Effector memory CD8-positive, alpha-beta T cell (primary cell): ENCODE data around the gene CBFA2T3.

Source experiments
- ATAC-seq: fragments of 150-1000 bp; cut with Tn5 transposase; replicated peaks from 2 replicates; pipeline ENCODE4 v1.10.0; 2021; ENCODE audit warnings: mild to moderate bottlenecking, moderate library complexity
- DNase-seq, 3 experiments: peaks; one replicate each; pipeline ENCODE4 v3.0.0; 2021
- H3K27ac Mint-ChIP-seq, 2 donors: one replicate each; pipeline ENCODE4 v1.8.0; 2022; ENCODE audit warnings: mild to moderate bottlenecking in 2 of 2, mixed read lengths in 2 of 2, moderate library complexity in 2 of 2
- H3K27me3 Mint-ChIP-seq, 2 donors: one replicate each; pipeline ENCODE4 v1.8.0; 2022; ENCODE audit warnings: mixed read lengths in 2 of 2
- H3K36me3 Mint-ChIP-seq: one replicate; pipeline ENCODE4 v1.8.0; 2022; ENCODE audit warnings: mild to moderate bottlenecking, moderate library complexity, mixed read lengths; ENCODE audit not compliant: insufficient read depth
- H3K4me1 Mint-ChIP-seq, 2 donors: one replicate each; pipeline ENCODE4 v1.8.0; 2022; ENCODE audit warnings: low read depth in 2 of 2, mixed read lengths in 2 of 2
- H3K4me3 Mint-ChIP-seq, 2 donors: one replicate each; pipeline ENCODE4 v1.8.0; 2022; ENCODE audit warnings: mild to moderate bottlenecking in 2 of 2, mixed read lengths in 2 of 2, moderate library complexity in 2 of 2
- H3K9me3 Mint-ChIP-seq, 2 donors: one replicate each; pipeline ENCODE4 v1.8.0; 2022; ENCODE audit warnings: mixed read lengths in 2 of 2

The CBFA2T3 gene

DNA sequence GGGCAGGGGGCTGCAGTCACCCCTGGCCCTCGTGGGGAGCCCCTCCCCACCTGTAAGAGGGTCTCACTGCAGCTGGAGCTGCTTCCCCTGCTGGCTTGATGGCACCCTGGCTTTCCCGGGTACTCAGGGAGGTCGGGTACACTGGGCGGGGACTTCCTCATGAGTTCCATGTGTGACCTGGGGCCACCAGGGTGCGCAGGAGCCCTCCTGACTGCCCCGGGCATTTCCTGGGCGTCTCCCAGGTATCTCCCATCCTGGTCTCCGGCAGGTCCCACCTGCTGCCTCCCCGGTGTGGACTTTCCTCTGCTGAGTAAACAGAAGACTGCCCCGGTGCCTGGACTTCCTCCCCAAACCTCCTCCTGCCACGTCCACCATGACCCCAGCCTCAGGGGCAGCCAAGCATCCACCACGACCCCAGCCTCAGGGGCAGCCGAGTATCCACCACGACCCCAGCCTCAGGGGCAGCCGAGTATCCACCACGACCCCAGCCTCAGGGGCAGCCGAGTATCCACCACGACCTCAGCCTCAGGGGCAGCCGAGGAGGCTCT lies 40.9 kb downstream of the CBFA2T3 start:
- peaks cover 3 to 8% of the 10 kb centered on the region in 2 donors for H3K4me1 Mint-ChIP-seq
- no peaks in the 10 kb centered on the region for H3K36me3 Mint-ChIP-seq
- no peak overlapping the region for H3K27ac Mint-ChIP-seq
- no peaks in the 10 kb centered on the region for H3K9me3 Mint-ChIP-seq
- no peak overlapping the region for H3K4me3 Mint-ChIP-seq
- ATAC-seq = no peak
- no peak for DNase-seq
- peaks cover 27 to 53% of the 10 kb centered on the region in 2 donors for H3K27me3 Mint-ChIP-seq

DNA sequence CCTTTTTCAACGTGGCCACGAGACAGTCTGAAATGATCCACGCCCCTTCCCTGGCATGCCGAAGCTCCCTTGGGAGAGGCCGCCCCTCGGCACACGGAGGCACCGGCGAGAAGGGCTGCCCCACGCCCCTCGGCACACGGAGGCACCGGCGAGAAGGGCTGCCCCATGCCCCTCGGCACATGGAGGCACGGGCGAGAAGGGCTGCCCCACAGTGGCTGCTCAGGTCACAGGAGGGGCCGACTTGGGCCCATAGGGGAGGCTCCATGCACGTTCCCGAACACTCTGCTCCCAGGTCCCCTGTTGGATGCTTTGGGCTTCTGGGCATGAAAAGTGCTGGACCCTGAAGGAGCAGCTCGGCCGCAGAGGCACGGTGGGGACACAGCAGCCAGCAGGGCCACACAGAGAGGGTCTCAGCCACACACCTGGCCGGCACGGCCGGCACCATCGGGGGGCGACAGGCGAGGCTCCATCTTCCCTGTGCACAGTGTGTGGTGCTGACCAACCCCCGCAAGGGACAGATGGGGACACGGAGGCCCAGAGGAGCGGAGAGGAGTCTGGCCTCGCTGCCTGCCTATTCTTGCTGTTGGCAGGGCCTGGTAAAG lies 42.8 kb downstream of the CBFA2T3 start:
- Mint-ChIP-seq H3K27me3 (peaks cover 22 to 45% of the 10 kb centered on the region in 2 donors), H3K27ac (no peak overlapping the region), H3K4me1 (peaks cover 0 to 3% of the 10 kb centered on the region in 2 donors), H3K4me3 (no peak overlapping the region), H3K9me3 (no peaks in the 10 kb centered on the region), H3K36me3 (peaks cover 3% of the 10 kb centered on the region)
- ATAC-seq (no peak), DNase-seq (no peak)

DNA sequence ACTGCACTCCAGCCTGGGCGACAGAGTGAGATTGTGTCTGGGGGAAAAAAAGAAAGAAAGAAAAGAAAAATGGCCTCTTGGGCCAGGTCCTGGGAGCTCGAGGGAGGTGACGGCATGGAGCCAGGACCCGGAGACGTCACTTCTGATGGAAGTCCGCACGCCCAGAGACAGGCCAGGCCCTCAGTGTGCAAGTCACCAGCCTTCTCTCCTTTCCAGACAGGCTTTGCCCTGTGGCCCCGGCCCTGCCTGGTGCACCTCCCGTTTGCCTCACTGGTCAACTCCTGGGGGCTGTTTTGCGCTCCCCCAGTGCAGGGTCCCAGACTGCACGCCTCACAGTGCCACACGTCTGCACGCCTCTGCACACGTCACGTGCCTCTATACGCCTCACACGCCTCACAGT lies 44.1 kb downstream of the CBFA2T3 start:
- Mint-ChIP-seq H3K4me1 (no peaks in the 10 kb centered on the region), H3K36me3 (peaks cover 3% of the 10 kb centered on the region), H3K9me3 (no peaks in the 10 kb centered on the region), H3K27me3 (peaks cover 15 to 35% of the 10 kb centered on the region in 2 donors), H3K27ac (no peak overlapping the region), H3K4me3 (no peak overlapping the region)
- DNase-seq = no peak
- no peak for ATAC-seq

DNA sequence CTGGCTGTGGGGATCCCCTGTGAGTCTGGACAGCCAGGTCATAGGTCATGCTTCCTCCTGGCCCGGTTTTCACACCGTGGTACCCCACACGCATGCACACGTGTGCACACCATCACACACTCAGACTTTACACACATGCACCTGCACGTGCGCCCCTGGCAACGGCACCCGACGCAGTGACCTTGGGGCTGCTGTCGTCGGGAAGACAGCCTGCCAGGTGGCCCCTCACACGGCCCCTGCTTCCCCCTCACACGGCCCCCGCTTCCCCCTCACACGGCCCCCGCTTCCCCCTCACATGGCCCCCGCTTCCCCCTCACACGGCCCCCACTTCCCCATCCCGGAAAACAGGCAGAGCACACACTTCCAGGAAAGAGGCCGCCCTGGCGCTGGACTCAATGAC lies 45.1 kb downstream of the CBFA2T3 start:
- no peak overlapping the region for H3K27ac Mint-ChIP-seq
- DNase-seq (no peak), ATAC-seq (no peak)
- H3K36me3 Mint-ChIP-seq = peaks cover 3% of the 10 kb centered on the region
- peaks cover 9 to 25% of the 10 kb centered on the region in 2 donors for H3K27me3 Mint-ChIP-seq
- no peak overlapping the region for H3K4me3 Mint-ChIP-seq
- H3K9me3 Mint-ChIP-seq = no peaks in the 10 kb centered on the region
- H3K4me1 Mint-ChIP-seq = no peaks in the 10 kb centered on the region

DNA sequence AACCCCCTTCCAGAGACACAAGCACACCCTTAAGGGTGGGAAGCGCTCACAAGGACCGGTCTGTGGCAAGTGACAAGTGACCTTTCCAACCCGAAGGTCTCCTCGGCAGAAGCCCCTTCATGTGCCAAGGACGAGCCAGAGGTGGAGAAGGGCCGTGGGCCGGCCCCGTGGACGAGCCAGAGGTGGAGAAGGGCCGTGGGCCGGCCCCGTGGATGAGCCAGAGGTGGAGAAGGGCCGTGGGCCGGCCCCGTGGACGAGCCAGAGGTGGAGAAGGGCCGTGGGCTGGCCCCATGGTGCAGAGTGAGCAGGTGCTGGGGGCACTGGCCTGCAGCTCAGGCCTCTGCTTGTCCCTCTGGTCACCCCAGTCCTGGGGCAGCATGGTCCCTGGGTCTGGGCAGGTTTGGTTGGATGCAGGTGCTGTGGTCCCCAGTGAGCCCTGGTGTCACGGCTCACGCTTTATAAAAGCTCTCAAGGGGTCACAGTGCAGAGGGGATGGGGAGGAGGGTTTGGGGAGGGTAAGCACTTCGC lies 45.6 kb downstream of the CBFA2T3 start:
- H3K9me3 Mint-ChIP-seq = no peaks in the 10 kb centered on the region
- no peak overlapping the region for H3K27ac Mint-ChIP-seq
- no peak for DNase-seq
- no peak overlapping the region for H3K4me3 Mint-ChIP-seq
- no peak for ATAC-seq
- H3K4me1 Mint-ChIP-seq = no peaks in the 10 kb centered on the region
- peaks cover 3% of the 10 kb centered on the region for H3K36me3 Mint-ChIP-seq
- H3K27me3 Mint-ChIP-seq = peaks cover 4 to 20% of the 10 kb centered on the region in 2 donors

DNA sequence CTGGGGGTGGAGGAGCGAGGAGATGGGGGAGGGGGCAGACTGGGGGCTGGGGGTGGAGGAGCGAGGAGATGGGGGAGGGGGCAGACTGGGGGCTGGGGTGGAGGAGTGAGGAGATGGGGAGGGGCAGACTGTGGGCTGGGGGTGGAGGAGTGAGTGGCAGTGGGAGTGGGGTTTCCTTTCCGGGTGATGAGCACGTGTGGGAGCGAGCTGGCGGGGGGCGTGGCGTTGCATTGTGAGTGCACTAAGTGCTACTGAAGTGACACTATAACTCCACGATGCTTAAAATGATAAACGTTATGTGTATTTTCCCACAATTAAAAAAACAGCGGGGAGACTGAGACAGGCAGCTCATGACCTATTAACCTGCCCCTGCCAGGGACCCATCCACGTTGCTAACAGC lies 46.3 kb downstream of the CBFA2T3 start:
- H3K27ac Mint-ChIP-seq = no peak overlapping the region
- DNase-seq (no peak), ATAC-seq (no peak)
- no peaks in the 10 kb centered on the region for H3K9me3 Mint-ChIP-seq
- no peak overlapping the region for H3K4me3 Mint-ChIP-seq
- peaks cover 0 to 15% of the 10 kb centered on the region in 2 donors for H3K27me3 Mint-ChIP-seq
- peaks cover 3% of the 10 kb centered on the region for H3K36me3 Mint-ChIP-seq
- no peaks in the 10 kb centered on the region for H3K4me1 Mint-ChIP-seq

DNA sequence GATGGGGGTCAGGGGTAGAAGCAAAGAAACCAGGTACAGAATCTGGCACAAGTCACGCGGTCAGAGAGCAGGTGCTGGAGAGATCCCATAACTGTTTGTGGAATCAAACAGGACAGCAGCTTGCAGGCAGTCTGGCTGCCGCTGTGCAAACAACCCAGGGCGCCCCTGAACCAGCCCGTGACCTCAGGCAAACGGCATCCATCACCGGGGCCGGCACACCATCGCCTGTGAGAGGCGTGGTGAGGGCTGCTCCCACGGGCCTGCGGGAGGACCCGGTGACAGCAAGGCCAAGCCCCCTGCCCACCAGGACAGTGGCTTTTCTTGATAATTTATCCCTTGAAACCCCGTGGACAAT lies 47.9 kb downstream of the CBFA2T3 start:
- Mint-ChIP-seq H3K4me1 (no peaks in the 10 kb centered on the region), H3K9me3 (no peaks in the 10 kb centered on the region), H3K36me3 (peaks cover 3% of the 10 kb centered on the region), H3K27me3 (peaks cover 0 to 6% of the 10 kb centered on the region in 2 donors), H3K4me3 (no peak overlapping the region), H3K27ac (no peak overlapping the region)
- ATAC-seq = no peak
- no peak for DNase-seq

DNA sequence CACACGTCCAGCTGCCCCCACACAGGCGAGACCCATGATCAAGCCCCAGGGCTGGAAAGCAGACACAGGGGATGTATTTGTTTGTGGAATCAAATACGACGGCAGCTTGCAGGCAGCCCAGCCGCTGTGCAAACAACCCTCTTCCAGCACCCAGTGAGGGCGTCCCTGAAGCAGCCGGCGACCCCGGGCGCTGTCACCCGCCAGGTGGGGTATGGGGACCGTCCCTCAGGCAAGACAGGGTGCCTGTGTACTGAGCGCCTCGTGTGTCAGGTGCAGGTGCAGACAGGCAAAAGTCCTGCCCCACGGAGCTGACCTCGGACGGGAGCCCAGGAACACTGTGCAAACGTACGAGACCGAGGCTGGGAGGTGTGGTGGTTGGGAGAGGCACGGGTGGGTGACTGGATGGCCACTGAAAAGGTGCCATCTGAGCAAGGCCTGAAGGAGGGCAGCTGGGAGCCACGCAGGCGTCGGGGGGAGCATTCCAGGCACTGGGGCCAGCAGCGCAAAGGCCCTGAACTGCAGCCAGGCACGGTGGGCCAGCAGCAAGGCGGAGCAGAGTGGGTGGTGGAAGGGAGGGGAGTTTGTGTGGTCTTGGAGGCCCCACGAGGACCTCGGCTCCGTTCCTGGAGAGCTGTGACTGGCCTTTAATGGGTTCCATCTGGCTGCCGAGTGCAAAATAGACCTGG lies 48.5 kb downstream of the CBFA2T3 start:
- no peak overlapping the region for H3K4me3 Mint-ChIP-seq
- no peaks in the 10 kb centered on the region for H3K9me3 Mint-ChIP-seq
- no peak overlapping the region for H3K27ac Mint-ChIP-seq
- no peaks in the 10 kb centered on the region for H3K4me1 Mint-ChIP-seq
- peaks cover 0 to 10% of the 10 kb centered on the region in 2 donors for H3K27me3 Mint-ChIP-seq
- no peak for ATAC-seq
- DNase-seq = no peak
- peaks cover 3% of the 10 kb centered on the region for H3K36me3 Mint-ChIP-seq

DNA sequence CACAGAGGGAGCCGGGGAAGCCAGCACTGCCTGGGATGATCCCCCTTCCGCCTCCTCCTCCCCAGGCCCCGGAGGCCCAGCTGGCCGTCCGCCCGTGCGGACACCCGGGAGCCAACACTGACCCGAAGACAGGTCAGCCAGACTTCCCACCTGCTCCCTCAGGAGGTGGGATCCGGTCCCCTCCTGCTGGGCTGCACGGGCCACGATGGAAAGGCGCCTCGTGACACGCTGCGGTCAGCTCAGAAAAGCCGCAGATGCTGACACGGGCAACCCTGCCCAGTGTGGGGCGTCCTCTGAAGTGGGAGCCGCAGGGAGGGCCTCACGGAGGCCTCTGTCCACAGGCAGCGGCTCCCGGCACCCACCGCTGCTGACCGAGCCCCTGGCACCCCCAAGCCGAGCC lies 49.3 kb downstream of the CBFA2T3 start:
- Mint-ChIP-seq H3K27ac (no peak overlapping the region), H3K9me3 (no peaks in the 10 kb centered on the region), H3K36me3 (peaks cover 3% of the 10 kb centered on the region), H3K27me3 (peaks cover 0 to 18% of the 10 kb centered on the region in 2 donors), H3K4me1 (no peaks in the 10 kb centered on the region), H3K4me3 (no peak overlapping the region)
- ATAC-seq (no peak), DNase-seq (no peak)

DNA sequence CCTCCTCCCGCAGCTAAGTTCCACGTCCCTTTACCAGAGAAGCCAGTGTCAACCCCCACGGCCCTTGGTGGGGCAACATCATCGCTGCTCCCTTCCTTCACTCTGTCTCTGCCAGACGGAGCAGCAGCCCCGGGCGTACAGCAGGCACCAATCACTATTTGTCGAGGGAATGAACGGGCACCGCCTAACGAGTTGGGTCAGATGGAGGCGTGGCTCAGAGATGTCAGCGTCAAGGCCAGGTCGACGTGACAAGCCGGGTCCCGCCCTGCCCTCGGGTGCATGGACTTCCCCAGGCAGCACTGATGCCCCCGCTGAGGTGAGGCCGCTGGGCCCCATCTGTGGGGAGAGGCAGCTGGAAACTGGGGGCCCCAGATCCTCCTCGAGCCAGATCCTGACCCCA lies 50.0 kb downstream of the CBFA2T3 start:
- Mint-ChIP-seq H3K4me3 (no peak overlapping the region), H3K27ac (no peak overlapping the region), H3K9me3 (no peaks in the 10 kb centered on the region), H3K36me3 (peaks cover 3% of the 10 kb centered on the region), H3K27me3 (peaks cover 0 to 24% of the 10 kb centered on the region in 2 donors), H3K4me1 (no peaks in the 10 kb centered on the region)
- no peak for DNase-seq
- ATAC-seq = no peak

DNA sequence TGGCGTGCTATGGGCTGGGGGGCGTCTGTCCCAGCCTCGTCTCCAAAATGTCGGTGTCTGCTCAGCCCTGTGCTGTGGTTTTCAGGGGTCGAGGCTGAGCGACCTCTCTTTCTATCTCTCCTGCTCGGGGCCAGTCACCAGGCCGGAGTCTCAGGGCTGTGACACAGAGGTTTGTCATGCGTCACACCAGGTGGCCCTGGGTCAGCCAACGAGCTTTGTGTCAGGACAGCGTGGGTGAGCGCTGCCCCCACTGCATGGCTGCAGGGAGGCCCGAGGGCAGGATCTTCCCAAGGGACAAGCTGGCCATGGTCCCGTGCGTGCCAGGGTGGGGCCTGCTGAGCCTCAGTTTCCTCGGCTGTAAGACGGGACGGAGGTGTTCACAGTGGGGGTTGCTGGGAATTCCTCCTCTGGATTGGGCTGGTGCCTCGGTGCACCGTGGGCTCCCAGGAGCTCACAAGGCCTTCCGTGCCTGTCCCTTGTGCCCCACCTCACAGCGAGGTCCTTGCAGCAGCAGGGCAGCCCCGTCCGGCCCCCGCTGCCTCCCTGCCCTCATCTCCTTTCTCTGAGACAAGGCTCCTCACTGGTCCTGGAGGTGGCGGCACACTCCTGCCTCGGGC lies 50.5 kb downstream of the CBFA2T3 start:
- no peaks in the 10 kb centered on the region for H3K4me1 Mint-ChIP-seq
- ATAC-seq = no peak
- no peak for DNase-seq
- no peak overlapping the region for H3K4me3 Mint-ChIP-seq
- H3K27ac Mint-ChIP-seq = no peak overlapping the region
- H3K9me3 Mint-ChIP-seq = no peaks in the 10 kb centered on the region
- peaks cover 3% of the 10 kb centered on the region for H3K36me3 Mint-ChIP-seq
- H3K27me3 Mint-ChIP-seq = peaks cover 0 to 28% of the 10 kb centered on the region in 2 donors

DNA sequence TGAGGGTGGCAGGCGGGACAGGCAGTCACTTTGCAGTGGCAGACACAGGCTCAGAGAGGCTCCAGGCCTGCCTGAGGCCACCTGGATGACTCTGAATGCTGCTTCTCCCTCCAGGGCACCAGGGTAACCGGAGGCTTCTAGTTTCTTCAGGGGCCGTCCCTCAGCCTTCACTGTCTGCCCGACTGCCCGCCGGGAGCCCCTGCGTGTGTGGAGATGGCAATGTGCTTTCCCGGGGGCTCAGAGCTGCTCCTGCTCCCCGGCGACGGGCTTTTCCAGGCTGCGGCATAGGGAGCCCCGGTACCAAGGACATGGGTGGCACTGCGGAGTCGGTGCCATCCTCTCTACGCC lies 51.5 kb downstream of the CBFA2T3 start:
- DNase-seq (no peak), ATAC-seq (no peak)
- Mint-ChIP-seq H3K27ac (no peak overlapping the region), H3K4me3 (no peak overlapping the region), H3K36me3 (no peaks in the 10 kb centered on the region), H3K4me1 (no peaks in the 10 kb centered on the region), H3K27me3 (peaks cover 0 to 28% of the 10 kb centered on the region in 2 donors), H3K9me3 (no peaks in the 10 kb centered on the region)

DNA sequence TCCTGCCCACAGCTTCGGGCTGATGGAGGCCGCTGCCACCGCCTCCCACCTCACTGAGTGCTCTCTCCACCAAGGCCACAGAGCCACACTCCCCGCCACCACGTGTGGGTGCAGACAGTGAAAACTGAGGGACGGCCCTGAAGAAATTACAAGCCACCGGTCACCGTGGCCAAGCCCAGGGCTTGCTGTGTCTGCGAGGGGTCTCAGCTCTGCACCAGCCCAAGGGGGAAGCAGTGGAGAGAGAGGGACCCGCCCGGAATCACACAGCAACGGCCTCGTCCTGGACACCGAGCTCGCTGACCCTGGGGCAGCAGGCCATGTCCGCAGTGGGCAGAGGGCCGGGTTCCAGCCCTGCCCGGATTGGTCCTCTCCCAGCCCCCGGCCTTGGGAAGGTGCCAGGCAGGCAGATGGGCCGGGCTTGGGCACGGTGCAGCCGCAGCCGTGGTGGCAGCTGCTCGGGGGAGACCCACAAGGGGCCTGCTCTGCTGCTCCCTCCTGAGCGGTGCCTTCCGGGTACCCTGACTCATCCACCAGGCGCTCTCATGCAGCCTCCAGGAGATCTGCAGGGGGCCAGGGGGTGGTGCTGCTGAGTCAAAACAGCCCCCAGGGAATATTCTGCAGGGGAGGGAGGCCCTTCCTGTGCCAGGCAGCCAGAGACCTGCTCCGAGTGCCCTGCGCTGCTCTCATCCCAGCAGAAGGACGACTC lies 52.0 kb downstream of the CBFA2T3 start:
- no peaks in the 10 kb centered on the region for H3K36me3 Mint-ChIP-seq
- H3K4me3 Mint-ChIP-seq = no peak overlapping the region
- ATAC-seq (peak; percentile 31), DNase-seq (no peak)
- H3K27ac Mint-ChIP-seq = no peak overlapping the region
- no peaks in the 10 kb centered on the region for H3K4me1 Mint-ChIP-seq
- H3K27me3 Mint-ChIP-seq = peaks cover 0 to 28% of the 10 kb centered on the region in 2 donors
- H3K9me3 Mint-ChIP-seq = no peaks in the 10 kb centered on the region
